ENCODE results near the gene FAM163B.
A peak's percentile ranks its signal among the peaks of the same experiment; 100 is the strongest.

FAM163B gene

GRCh38 chr9:133539991-133540697 lies 69.0 kb downstream of the FAM163B start:
- DNase-seq = no peak

- no peak for DNase-seq
These were observed 70.0 kb downstream of the FAM163B start for GRCh38 chr9:133538851-133539833.

GRCh38 chr9:133538176-133538575 lies 71.0 kb downstream of the FAM163B start:
- no peak for DNase-seq

- no peak for DNase-seq
These were observed 71.9 kb downstream of the FAM163B start for GRCh38 chr9:133537257-133537656.

- no peak for DNase-seq
These were observed 72.7 kb downstream of the FAM163B start for GRCh38 chr9:133536536-133536935.

- DNase-seq = no peak
These were observed 73.1 kb downstream of the FAM163B start for GRCh38 chr9:133536080-133536479.

GRCh38 chr9:133535306-133535877 lies 73.8 kb downstream of the FAM163B start:
- DNase-seq = no peak

- DNase-seq = peak; percentile 67
These were observed 74.6 kb downstream of the FAM163B start, which contains the start of gene ADAMTSL2 for GRCh38 chr9:133534346-133535291. ADAMTSL2 (plus strand) TSS chr9:133534704; CDS start chr9:133536713, 2,009 bp downstream.

- no peak for DNase-seq
These were observed 75.3 kb downstream of the FAM163B start for GRCh38 chr9:133533857-133534256.

GRCh38 chr9:133532937-133533668 lies 76.1 kb downstream of the FAM163B start:
- peak; percentile 54 for DNase-seq

- DNase-seq = no peak
These were observed 77.9 kb downstream of the FAM163B start for GRCh38 chr9:133531293-133531692.

- DNase-seq = no peak
These were observed 79.3 kb downstream of the FAM163B start for GRCh38 chr9:133529874-133530273.

GRCh38 chr9:133529457-133529856 lies 79.7 kb downstream of the FAM163B start:
- DNase-seq = no peak

GRCh38 chr9:133528876-133529241 lies 80.3 kb downstream of the FAM163B start:
- DNase-seq = peak; percentile 57

GRCh38 chr9:133528001-133528875 lies 81.0 kb downstream of the FAM163B start:
- no peak for DNase-seq

GRCh38 chr9:133527444-133527920 lies 81.7 kb downstream of the FAM163B start:
- DNase-seq = no peak
